NCI-H446 (cell line): ENCODE data around the gene ITPR1.

Experiments used
- DNase-seq, 2 experiments: peaks; one replicate each; lab custom pipeline; 2025; lab: John Stamatoyannopoulos, UW

ITPR1 gene

DNA sequence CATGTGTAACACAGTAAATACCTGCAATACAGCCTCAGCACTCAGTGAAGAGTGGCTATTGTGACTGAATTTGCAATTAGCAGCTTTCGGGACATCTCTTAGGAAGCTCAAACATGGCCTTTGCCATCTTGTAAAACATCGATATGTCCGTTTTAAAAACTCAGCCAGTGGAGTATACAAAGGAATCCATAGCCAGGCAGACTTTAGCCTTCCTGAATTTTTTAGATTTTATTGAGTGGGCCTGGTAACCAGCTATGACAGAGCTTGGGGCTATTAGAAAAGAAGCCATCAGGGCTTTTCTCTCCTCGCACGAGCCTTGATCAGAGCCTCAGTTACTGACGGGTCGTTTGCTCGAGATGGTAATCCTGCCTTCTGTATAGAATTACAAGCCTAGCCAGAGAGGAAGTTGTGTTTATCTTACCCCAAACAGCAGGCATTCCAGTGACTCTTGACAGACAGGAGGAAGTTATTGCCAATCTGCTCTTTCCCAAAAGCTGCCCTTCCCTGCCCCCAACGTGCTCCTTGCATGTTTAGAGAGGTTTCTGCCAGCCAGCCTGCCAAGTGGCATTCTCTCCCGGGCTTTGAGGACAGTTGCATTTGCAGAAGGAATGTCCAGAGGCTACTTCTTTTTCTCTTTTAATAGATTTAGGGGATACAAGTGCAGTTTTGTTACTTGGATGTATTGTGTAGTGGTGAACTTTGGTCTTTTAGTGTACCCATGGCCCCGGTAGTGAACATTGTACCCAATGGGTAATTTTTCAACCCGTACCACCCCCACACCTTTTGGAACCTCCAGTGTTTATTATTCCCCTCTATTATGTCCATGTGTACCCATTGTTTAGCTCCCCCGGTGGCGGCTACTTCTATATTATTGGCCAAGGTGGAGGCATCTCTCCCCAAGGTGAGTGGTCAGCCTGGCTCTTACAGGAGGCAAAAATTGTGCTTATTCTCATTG is 40.6 kb downstream of the ITPR1 start:
- peak in 1 of 2 experiments; percentile 40 for DNase-seq

DNA sequence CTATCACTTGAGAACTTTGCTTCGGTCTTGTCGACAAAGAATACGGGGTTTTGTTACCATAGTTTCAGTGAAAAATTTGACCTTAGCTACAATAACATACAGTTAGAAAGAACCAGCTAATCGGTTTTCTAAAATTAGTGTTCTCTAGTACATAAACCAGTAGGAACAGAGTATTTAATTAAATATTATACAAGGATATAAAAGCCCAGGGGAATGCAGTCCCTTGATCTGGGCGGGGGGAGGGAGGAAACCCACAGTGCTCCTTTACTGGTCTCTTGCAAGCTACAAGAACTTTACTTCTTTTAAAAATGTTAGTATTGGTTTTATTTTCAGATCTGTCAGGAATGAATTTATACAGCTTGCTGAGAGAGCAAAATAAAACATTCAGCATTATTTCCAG is 41.8 kb downstream of the ITPR1 start:
- DNase-seq = no peak

DNA sequence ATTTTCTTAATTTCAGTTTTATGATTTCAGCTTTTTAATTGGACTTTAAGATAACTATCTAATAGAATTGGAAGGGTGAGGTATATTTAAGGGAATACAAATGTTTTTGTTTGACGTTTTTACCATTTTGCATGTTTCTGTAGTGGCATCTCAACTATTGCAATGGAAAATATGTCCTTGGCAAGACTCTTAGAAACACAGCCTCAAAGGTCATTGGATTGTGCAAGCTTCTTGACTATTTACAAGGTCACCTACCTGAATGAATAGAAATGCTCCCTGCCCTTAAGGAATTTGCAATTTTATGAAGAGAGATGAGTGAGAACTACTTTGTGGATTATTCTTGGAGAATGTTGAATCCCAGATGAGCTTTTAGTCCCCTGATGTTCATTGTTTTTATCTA is 43.1 kb downstream of the ITPR1 start:
- DNase-seq = no peak

DNA sequence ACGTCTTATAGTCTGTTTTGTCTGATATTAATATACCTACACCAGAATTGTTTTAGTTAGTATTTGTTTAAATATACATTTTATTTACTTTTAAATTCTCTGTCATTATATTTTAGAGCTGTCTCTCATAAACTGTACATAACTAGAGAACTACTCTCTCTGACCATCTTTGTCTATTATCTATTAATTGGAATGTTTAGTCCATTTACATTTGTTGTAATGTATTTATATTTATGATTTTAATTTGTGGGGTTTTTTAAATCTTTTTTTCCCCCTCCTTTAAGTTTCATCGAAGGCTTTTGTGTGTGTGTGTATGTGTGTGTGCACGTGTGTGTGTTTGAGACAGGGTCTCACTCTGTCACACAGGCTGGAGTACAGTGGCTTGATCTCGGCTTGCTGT is 47.1 kb downstream of the ITPR1 start:
- DNase-seq = no peak

DNA sequence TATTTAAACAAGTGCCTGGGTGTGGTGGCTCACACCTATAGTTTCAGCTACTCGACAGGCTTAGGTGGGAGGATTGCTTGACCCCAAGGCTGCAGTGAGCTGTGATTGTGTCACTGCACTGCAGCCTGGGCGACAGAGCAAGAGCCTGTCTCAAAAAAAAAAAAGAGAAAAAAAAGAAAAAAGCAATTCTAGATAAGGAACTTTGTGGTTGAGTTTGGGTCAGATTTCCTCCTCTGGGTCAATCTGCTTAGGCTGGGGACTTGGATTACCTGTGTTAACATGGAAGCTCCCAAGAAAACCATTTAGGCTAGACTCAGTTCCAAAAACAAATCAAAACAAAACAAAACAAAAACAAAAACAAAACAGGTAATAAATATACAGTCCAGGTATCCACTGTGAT is 50.0 kb downstream of the ITPR1 start:
- DNase-seq = no peak

DNA sequence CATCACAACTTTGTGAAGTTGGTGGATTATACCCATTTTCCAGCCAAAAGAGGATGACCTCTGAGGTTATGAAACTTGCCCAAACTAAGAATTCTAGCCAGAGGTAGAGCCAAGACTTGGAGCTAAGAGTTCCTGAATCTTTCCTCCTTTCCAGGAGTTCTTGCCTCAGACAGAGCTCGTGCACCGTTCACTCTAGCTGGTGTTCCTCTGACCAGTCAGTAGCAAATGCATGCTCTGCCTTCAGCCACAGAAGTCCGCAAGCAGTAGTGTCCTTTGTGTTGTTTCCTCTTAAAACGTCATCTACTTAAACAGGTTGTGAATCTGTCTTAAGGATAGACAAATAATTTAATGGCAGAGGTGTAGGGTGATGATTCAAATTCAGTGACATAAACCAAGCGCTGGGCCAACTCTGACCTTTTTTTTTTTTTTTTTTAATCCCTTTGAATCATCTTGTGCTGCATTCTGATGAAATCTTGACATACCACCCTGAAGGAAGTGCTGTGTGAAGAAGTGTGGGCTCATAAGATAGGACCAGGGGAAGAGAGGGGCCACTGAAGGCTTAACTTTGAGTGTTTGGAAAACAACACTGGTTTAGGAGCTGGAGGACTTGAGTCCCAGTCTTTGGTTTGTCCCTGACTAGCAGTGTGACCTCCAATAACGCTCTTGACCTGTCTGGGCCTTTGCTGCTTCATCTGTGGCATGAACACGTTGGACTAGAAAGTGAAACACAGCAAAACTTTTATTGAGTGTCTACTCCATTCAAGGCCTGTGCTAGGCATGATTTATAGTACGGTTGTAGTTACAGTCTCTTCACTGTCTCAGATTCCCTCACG is 53.4 kb downstream of the ITPR1 start:
- DNase-seq = no peak

DNA sequence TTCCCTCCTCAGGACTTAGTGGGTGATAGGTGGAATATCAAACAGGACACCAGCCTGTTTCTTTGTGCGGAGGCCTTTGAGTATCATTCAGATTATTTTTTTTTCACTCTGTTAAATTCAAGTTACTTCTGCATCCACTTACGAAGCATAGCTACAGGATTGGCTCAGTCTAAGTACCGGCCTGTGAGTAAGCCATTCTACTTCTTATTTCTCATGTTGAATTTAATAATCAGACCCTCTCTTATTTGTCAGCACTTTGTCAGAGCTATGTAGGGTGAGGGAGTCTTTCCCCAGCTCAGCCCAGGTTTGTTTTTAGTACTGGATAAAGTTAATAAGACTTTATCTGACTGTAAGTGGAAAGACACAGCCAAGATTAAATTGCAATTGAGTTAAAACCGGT is 54.7 kb downstream of the ITPR1 start:
- no peak for DNase-seq

DNA sequence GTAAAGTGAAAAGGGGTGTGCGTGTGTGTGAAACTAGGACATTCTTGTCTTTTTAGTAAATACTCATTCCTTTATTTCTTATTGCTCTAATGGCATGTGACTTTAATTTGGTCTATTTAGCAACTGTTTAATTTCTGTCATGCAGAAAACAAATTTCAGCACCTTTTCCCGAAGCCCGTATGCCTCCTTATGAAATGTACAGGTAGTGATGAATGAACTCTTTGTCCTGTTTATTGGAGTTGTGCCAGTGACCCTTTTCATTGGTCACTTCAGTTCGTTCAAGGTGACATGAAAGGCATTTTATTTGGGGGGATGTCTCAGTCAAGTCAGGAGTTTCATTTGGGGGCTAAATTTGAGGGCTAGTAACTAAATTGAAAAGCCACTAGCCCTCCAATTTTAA is 55.2 kb downstream of the ITPR1 start:
- DNase-seq = no peak

DNA sequence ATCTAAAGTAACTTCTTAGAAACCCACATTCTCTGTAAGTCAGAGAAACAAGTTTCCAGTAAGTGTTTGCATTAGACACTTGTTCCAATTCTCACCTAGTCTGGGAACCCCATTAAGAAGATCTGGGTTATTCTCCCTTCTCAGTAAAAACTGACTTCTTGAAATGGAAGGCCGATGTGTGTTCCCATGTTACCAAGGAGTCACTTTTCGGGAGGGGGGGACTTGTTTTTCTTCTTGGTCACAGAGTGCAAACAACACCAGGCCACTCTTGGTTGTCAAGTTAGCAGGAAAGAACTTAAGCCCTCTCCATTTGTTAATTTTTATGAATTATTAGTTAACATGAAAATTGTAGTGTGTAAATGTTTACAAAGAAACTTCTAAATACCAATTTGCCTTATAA is 55.6 kb downstream of the ITPR1 start:
- DNase-seq = no peak

DNA sequence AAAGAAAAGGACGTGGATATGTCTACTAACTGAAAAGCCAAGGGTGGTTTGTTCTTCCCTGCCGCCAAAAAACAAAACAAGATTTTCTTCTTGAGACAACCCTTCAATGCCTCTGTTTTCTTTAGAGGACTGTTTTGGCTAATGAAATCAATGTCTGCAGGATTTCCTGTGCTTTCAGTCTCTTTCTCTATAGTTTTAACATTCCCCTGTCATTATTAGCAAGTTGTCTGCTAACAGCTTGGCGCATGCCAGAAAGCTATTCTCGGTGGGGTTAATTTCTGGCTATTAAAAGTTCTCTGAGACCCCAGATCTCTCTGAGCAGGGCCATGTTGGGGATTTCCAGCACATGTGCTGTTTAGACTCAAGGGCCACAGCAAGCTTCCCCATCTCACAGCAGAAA is 56.7 kb downstream of the ITPR1 start:
- no peak for DNase-seq

DNA sequence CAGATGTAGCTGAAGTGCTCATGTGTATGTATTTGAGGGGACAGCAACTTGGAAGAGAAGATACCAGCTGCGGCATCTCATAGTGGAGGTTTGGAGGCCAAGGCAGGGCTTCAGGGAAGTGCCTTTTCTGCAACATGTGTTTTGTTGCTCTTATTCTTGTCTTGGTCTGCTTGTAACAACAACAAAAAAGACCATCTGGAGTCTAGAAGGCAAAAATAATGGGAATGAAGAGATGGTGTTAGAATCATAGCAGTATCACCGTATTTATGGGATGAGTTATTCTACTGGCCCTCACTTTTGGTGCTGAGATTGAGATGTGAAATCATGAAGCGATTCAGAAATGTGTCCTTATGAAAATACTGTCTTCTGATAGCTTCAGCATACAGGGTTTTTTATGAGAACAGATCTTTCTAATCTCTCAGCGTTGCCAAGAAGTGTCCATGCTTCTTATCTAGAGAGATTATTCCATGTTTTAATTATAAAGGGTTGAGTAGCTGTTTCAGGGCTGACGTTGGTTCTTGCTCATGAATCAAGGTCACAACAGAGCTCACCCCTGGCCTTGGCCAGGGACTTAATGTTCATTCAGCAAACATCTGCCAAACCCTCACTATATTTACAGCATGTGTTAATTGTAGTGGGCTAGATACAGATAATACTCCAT is 58.0 kb downstream of the ITPR1 start:
- DNase-seq = no peak

DNA sequence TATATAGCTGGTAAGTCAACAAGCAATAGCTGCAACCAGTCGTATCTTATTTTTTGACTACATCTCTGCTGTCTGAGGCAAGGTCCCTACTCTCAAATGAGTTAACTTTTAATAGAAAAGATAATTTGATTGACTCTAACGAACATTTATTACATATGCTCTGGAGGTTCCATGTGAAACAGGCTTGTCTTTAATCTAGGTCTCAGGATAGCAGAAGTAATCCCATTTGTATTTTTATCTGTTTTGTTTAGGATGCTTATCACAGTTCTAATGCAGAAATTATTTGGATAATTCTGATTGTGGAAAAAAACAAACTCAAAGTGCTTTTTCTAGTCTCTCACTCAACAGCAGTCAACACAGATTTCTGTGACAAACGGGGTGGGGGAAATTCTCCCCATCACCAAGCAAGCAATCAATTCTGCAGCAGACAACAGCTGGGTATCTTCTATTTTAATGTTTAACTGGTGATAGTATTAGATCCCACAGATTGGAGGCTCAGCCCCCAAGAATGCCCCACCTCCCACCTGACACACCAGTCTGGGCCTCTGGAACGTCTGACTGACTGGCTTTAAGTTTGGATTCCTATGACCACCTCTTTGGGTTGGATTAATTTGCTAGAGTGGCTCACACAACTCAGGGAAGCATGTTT is 58.8 kb downstream of the ITPR1 start:
- no peak for DNase-seq

DNA sequence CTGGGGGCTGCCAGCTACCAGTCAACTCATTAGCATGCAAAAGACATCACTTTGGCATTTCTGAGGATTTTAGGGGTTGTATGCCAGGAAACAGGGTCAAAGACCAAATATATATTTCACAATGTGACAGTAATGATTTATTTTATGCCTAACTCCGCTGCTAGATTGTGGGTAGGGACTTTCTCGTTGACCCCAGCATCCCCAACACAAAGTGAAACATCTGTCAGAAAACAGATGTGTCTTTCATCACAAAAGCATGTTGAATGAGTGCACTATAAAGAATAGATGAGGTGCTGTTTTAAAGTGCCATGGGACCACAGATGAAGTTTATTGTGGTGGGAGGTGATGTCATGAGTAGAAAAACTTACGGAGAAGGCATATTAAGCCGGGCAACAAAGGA is 59.7 kb downstream of the ITPR1 start:
- no peak for DNase-seq

DNA sequence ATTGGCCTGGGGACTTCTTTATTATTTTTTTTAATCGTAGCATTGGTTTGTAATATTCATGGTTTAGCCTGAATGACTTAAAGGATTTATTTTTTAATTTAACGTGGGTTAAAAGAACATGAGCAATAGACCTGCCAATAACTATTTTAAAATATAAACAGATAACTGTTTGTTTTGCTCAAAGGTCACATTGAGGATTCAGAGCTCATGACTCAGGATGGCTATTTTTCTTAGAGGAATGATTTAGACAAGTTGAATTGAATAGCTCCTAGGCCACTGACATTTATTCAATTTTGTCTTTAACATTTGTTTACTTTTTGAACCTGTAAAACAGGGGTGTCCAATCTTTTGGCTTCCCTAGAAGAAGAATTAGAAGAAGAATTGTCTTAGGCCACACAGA is 68.5 kb downstream of the ITPR1 start:
- no peak for DNase-seq

DNA sequence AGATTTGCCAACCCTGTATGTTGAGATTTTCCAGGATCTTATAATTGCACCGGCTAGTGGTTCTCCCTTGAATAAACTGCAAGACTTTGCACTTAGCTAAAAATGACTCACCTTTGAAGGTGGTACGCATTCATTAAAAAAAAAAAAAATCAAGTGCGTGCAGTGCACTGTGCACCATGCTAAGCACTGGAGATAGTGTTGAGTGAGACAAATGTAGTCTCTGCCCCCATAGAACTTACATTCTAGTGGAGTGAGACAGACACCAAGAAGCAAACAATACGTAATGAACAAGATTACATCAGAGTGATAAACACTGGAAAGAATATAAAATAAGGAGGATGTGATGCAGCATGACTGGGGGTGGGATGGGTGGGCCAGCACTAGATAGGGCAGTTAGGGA is 69.4 kb downstream of the ITPR1 start:
- no peak for DNase-seq

DNA sequence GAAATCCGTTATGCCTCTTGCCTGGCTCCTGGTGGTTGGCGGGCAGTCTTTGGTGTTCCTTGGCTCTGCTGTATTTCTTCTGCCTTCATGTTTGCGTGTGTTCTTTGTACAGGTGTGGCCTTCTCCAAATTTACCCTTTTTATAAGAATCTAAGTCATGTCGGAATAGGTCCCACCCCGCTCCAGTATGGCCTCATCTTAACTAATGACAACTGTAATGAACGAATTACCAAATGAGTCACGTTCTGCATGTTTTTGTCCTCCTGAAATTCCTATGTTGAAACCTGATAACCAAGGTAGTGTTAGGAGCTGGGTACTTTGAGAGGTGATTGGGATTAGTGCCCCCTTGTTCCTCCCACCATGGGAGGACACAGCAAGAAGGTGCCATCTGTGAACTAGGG is 71.1 kb downstream of the ITPR1 start:
- no peak for DNase-seq

DNA sequence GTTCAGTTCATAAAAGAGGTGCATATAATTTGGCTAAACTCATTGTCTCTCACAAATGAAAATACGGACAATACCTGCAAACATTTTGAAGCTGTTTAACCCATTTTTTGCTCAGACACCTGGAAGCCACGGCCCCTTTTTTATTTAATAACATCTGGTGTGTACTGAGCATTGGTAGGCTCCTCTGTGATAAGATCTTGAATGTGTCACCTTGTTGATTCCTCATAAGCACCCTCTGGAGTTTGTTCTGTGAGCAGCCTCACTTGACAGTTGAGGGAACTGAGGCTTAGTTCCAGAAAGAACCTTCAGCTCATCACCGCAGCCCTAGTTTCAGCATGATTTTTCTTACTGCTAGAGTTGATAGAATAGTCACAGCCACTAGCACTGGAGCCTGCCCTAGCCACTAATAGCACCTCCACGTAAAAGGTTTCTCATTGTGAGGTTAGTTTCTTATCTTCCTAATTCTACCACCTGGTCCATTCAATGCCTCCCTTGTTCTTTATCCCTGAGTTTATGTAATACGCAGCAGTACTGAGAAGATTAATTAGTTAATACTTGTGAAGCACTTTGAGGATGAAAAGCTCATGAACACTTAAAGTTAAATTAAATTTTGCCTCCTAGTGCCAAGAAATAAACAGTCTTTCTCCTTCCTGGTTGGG is 71.9 kb downstream of the ITPR1 start:
- no peak for DNase-seq

DNA sequence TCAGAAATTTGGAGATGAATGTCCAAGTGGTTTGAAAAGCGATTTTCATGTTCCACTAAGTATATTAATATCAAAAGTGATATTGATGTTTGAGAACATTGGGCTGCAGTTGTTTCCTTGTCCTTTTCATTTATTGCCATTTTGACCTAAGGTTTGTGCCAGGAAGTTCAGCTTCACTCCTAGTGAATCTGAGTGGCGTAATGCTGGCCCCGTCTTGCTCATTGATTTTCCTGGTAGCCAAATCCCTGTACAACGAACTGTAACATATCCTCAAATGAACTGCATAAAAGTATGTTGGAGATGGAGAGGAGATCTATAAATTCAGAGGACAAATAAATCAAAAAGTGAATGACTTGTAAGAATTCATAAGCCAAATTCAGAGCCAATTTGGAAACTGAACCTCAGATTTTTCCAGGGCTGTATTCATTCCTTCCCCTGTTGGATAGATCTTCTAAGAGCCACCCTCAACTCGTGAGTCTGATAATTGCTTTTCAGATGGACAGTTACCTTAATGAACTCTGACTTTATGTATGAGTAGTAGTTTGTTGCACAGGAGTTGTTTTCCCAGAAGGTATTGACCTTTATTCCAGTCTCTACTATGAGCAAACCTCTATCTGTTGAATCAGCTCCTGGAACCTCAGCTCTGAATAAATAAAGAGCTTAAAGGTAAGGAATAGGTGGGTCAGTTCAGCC is 72.8 kb downstream of the ITPR1 start:
- DNase-seq = no peak

DNA sequence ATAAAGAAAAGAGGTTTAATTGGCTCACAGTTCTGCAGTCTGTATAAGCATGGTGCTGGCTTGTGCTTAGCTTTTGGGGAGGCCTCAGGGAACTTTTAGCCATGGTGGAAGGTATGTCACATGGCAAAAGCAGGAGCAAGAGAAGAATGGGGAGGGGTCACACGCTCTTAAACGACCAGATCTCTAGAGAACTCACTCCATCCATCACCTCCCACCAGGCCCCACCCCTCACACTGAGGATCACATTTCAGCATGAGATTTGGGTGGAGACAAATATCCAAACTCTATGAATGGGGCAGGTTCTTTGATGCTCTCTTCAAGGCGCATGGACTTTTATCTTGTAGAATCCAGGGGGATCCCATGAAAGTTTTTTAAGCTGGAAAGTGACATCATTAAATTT is 75.7 kb downstream of the ITPR1 start:
- no peak for DNase-seq

DNA sequence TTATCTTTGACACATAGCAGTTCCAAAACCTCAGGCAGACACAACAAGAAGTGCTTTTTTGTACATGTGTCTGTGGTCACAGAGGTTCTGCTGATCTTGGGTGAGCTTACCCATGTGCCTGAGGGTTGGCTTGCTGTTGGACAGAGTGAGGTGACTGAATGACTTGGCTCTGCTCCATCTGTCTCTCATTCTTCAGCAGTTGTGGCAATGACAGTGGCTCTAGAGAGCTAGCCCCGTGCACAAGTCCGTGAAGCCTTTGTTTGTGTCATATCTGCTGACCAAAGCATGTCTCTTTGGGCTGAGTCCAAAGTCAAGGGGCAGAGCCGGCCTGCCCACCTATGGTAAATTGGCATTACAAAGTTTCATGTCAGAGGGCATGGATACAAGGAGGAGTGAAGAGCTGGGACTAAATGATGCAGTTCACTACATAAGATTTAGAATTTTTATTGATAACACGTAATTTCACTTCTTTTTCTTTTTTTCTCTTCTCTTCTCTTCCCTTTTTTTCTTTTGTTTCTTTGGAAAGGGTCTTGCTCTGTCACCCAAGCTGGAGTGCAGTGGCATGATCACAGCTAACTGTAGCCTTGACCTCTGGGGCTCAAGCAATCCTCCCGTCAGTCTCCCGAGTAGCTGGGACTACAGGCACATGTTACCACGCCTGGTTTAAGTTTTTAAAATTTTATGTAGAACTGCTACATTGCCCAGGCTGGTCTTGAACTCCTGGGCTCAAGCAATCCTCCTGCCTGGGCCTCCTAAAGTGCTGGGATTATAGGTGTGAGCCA is 77.9 kb downstream of the ITPR1 start:
- no peak for DNase-seq
